NCI-H1092 (cell line): Measurements from ENCODE around the gene CSF2.
"Not testable (repeated sequence)": the region's sequence is repeated elsewhere in the genome, so short reads cannot be mapped to it uniquely, and the experiment has no call there.

ENCODE experiments used
- DNase-seq: peaks from one replicate; lab custom pipeline; 2025; lab: John Stamatoyannopoulos, UW

Gene CSF2

DNA sequence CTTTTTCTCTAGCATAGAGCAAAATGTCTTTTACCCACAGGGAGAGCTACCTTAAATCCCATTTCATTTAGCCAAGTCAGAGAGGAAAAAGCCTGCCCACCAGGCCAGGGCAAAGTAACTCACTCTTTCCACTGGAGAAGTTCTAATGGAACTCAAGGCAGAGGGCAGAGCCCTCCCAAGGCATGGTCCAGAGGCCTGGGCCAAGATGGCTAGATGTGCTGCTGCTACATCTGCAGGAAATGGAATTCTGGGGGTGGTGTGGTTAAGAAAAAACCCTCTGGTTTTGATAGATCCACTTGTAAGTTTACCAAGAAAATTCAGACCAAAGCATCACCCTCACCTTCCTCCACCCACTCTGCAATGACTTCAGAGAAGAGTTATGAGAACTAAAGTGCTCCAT is 37.3 kb downstream of the CSF2 start:
- DNase-seq, result no peak

DNA sequence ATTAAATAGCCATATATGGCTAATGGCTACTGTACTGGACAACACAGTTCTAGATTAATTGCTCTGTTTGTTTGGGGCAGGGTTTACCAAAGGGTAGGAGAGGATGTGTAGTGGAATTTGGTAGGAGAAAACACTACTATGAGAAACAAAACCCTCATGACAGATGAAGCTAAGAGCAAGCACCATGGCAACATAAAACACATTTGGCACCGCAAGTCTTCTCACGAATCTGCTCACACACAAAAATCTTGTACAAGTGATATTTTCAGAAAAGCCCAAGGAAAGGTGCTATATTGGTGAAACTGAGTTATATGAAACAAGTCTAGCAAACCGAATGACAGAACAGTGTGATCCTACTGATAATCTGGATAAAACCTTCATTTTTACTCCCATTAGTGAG is 38.5 kb downstream of the CSF2 start:
- DNase-seq, result no peak

DNA sequence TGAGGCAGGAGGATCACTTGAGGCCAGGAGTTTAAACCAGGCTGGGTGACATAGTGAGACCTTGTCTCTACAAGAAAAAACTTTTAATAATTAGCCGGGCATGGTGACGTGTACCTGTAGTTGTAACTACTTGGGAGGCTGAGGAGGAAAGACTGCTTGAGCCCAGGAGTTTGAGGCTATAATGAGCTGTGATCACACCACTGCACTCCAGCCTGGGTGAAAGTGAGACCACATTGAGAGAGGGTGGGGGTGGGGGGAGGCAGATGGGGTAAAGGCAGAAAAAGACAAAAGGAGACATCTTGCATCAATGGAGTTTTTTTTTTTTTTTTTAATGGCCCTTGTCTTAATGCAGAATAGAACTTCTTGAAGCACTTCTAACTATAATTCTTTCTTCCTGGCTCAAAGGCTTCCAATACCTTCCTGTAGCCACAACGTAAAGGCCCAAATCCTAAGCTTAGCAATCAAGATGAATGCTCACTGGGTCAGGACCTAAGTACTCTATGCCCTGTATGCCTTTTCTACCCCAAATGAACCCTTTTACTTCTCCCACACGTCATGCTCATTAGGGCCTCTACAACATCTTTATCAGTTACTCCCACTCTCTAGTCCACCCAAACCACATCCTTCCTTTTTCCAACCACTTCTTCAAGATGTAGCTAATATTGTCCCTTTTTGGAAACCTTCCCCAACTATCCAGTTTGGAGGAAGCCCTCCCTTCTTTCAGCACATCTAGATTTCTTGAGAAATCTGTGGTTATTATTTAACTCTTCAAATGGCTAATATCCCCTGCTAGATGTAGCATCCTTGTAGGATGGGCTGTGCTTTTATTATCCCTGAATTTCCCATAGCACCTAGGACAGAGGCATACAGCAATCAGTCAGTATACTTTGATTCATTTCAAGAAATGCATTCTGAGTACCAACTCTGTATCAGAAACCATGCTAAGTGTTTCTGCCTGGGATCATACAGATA is 40.8 kb downstream of the CSF2 start:
- DNase-seq, result no peak

DNA sequence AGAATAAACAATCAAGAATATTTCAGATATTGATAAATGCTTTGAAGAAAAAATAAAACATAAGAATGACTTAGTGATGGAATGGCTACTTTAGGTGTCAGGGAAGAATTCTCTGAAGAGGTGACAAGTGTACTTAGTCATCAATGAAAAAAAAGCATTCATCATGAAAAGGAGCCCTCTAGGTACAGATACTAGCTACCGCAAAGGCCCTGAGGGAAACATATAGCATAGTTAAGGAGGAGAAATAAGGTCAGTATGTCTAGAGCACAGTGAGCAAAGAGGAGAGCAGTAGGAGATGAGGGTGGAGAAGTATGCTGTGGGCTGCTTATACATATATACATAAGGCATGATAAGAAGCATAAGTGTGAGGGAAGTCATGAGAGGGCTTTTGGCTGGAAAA is 41.8 kb downstream of the CSF2 start:
- no peak for DNase-seq

DNA sequence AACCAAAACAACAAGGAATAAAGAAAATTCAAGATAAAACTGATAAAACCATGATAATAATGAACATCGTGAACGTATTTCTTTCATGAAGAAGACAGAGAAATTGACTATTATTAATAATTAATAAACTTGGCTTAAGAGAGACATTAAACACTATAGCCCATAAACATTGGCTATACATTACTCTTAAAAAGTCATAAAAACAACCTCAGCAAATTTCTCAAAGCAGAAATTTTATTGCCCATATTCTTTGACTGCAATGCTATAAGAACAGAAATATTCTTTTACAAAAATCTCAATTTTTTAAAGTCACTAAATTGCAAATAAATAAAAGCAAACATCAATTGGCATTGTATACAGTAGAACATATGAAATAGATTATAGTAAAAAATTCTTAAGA is 42.5 kb downstream of the CSF2 start:
- DNase-seq, result no peak

DNA sequence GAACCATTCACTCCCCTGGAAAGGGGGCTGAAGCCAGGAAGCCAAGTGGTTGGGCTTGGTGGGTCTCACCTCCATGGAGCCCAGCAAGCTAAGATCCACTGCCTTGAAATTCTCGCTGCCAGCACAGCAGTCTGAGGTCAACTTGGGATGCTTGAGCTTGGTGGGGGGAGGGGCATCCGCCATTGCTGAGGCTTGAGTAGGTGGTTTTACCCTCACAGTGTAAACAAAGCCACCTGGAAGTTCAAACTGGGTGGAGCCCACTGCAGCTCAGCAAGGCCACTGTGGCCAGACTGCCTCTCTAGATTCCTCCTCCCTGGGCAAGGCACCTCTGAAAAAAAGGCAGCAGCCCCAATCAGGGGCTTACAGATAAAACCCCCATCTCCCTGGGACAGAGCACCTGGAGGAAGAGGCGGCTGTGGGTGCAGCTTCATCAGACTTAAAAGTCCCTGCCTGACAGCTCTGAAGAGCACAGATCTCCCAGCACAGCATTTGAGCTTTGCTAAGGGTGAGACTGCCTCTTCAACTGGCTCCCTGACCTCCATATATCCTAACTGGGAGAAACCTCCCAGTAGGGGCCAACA is 43.4 kb downstream of the CSF2 start:
- not testable (repeated sequence) for DNase-seq

DNA sequence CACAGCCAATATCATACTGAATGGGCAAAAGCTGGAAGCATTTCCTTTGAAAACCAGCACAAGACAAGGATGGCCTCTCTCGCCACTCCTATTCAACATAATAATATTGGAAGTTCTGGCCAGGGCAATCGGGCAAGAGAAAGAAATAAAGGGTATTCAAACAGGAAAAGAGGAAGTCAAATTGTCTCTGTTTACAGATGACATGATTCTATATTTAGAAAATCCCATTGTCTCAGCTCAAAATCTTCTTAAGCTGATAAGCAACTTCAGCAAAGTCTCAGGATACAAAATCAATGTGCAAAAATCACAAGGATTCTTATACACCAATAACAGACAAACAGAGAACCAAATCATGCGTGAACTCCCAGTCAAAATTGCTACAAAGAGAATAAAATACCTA is 47.1 kb downstream of the CSF2 start:
- not testable (repeated sequence) for DNase-seq

DNA sequence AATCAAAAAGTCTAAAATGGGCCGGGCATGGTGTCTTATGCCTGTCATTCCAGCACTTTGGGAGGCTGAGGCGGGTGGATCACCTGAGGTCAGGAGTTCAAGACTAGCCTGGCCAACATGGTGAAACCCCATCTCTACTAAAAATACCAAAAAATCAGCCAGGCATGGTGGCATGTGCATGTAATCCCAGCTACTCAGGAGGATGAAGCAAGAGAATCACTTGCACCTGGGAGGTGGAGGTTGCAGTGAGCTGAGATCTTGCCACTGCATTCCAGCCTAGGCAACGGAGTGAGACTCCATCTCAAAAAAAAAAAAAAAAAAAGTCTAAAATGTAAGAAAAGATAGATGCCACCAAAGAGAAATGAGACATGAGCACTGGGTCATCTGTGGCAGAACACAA is 49.4 kb downstream of the CSF2 start:
- not testable (repeated sequence) for DNase-seq

DNA sequence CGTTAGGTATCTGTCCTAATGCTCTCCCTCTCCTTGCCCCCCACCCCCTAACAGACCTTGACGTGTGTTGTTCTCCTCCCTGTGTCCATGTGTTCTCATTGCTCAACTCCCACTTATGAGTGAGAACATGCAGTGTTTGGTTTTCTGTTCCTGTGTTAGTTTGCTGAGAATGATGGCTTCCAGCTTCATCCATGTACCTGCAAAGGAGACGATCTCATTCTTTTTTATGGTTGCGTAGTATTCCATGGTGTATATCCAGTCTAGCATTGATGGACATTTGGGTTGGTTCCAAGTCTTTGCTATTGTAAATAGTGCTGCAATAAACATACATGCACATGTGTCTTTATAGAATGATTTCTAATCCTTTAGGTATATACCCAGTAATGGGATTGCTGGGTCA is 50.0 kb downstream of the CSF2 start:
- DNase-seq, result not testable (repeated sequence)
